Measurements from ENCODE around the gene SUV39H1. TPM values are rescaled to one million over a fixed set of nuclear protein-coding genes. Genes with fewer than 3 reads are reported as not detected.

Gene SUV39H1
- total and polyA plus RNA-seq, 4 donors, result 3.2 to 5.8 (median 3.7) TPM

DNA sequence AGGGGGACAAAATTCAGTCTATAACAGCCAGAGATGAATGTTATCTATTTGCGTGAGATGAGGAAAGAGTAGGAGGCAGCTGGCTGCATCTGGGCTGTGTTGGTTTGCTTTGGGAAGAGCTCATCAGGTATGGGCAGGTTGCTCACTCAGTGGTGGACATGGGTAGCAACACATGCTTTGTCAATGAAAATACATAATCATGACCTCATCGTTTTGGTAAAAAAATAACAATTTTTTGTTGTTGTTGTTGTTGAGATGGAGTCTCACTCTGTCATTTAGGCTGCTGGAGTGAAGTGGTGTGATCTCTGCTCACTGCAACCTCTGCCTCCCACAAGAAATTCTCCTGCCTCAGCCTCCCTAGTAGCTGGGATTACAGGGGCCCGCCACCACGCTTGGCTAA lies 48.7 kb downstream of the SUV39H1 start:
- Histone ChIP-seq H3K9me3 (ENCODE audit: control insufficient read depth in 4 of 4, low read length in 3 of 4) (peaks cover 0 to 2% (median 0%) of the 10 kb centered on the region in 4 donors), H3K36me3 (ENCODE audit: control insufficient read depth in 4 of 4, insufficient read depth in 3 of 4, low read depth in 1 of 4, low read length in 3 of 4) (no peaks in the 10 kb centered on the region), H3K27me3 (ENCODE audit: control insufficient read depth in 4 of 4, insufficient read depth in 4 of 4, low read length in 3 of 4) (no peaks in the 10 kb centered on the region), H3K9ac (ENCODE audit: low read depth in 1 of 2, low read length in 2 of 2) (no peak overlapping the region), H3K27ac (ENCODE audit: low read depth in 1 of 2, low read length in 2 of 2) (no peak overlapping the region), H3K4me3 (ENCODE audit: low read depth in 1 of 3, low read length in 3 of 3) (no peak overlapping the region), H3K4me1 (ENCODE audit: control insufficient read depth in 4 of 4, insufficient read depth in 4 of 4, low read length in 3 of 4) (no peaks in the 10 kb centered on the region)
- WGBS, result 92% methylated on average over 4 of the region's 4 CpGs
- TF ChIP-seq TAF1 (conservative IDR thresholded peaks at IDR 0.05) (no peak), JUND (IDR thresholded peaks at IDR 0.05) (no peak), FOXA1 (IDR thresholded peaks at IDR 0.05) (no peak), FOXA2 (IDR thresholded peaks at IDR 0.05) (no peak), YY1 (IDR thresholded peaks at IDR 0.05) (no peak), NR2F2 (IDR thresholded peaks at IDR 0.05) (no peak), HNF4G (IDR thresholded peaks at IDR 0.05) (no peak), HNF4A (conservative IDR thresholded peaks at IDR 0.05) (no peak)
- TF ChIP-seq, protein P1, sequence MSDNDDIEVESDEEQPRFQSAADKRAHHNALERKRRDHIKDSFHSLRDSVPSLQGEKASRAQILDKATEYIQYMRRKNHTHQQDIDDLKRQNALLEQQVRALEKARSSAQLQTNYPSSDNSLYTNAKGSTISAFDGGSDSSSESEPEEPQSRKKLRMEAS (IDR thresholded peaks at IDR 0.05), result no peak
- no peak for DNase-seq (ENCODE audit: low spot score)

GRCh38 chrX:48747415-48748016 lies 51.0 kb downstream of the SUV39H1 start:
- 82% methylated on average over 8 of the region's 8 CpGs for WGBS
- no peaks in the 10 kb centered on the region for H3K27me3 ChIP-seq (ENCODE audit: control insufficient read depth in 4 of 4, insufficient read depth in 4 of 4, low read length in 3 of 4)
- H3K4me1 ChIP-seq (ENCODE audit: control insufficient read depth in 4 of 4, insufficient read depth in 4 of 4, low read length in 3 of 4), result no peaks in the 10 kb centered on the region
- TF ChIP-seq RXRA (IDR thresholded peaks at IDR 0.05) (no peak), ZBTB33 (IDR thresholded peaks at IDR 0.05) (no peak), TAF1 (conservative IDR thresholded peaks at IDR 0.05) (no peak), EGR1 (IDR thresholded peaks at IDR 0.05; ENCODE audit: low read depth in 2 of 2) (no peak), SP1 (IDR thresholded peaks at IDR 0.05) (no peak), NR2F2 (IDR thresholded peaks at IDR 0.05) (no peak), FOXA1 (IDR thresholded peaks at IDR 0.05) (no peak), HNF4G (IDR thresholded peaks at IDR 0.05) (no peak), RAD21 (IDR thresholded peaks at IDR 0.05) (no peak), FOXA2 (IDR thresholded peaks at IDR 0.05) (no peak)
- TF ChIP-seq, protein P2, sequence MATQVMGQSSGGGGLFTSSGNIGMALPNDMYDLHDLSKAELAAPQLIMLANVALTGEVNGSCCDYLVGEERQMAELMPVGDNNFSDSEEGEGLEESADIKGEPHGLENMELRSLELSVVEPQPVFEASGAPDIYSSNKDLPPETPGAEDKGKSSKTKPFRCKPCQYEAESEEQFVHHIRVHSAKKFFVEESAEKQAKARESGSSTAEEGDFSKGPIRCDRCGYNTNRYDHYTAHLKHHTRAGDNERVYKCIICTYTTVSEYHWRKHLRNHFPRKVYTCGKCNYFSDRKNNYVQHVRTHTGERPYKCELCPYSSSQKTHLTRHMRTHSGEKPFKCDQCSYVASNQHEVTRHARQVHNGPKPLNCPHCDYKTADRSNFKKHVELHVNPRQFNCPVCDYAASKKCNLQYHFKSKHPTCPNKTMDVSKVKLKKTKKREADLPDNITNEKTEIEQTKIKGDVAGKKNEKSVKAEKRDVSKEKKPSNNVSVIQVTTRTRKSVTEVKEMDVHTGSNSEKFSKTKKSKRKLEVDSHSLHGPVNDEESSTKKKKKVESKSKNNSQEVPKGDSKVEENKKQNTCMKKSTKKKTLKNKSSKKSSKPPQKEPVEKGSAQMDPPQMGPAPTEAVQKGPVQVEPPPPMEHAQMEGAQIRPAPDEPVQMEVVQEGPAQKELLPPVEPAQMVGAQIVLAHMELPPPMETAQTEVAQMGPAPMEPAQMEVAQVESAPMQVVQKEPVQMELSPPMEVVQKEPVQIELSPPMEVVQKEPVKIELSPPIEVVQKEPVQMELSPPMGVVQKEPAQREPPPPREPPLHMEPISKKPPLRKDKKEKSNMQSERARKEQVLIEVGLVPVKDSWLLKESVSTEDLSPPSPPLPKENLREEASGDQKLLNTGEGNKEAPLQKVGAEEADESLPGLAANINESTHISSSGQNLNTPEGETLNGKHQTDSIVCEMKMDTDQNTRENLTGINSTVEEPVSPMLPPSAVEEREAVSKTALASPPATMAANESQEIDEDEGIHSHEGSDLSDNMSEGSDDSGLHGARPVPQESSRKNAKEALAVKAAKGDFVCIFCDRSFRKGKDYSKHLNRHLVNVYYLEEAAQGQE (IDR thresholded peaks at IDR 0.05), result no peak
- TF ChIP-seq, protein P3, sequence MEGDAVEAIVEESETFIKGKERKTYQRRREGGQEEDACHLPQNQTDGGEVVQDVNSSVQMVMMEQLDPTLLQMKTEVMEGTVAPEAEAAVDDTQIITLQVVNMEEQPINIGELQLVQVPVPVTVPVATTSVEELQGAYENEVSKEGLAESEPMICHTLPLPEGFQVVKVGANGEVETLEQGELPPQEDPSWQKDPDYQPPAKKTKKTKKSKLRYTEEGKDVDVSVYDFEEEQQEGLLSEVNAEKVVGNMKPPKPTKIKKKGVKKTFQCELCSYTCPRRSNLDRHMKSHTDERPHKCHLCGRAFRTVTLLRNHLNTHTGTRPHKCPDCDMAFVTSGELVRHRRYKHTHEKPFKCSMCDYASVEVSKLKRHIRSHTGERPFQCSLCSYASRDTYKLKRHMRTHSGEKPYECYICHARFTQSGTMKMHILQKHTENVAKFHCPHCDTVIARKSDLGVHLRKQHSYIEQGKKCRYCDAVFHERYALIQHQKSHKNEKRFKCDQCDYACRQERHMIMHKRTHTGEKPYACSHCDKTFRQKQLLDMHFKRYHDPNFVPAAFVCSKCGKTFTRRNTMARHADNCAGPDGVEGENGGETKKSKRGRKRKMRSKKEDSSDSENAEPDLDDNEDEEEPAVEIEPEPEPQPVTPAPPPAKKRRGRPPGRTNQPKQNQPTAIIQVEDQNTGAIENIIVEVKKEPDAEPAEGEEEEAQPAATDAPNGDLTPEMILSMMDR (IDR thresholded peaks at IDR 0.05; ENCODE audit: low read depth, low read length, missing input control), result no peak
- no peaks in the 10 kb centered on the region for H3K36me3 ChIP-seq (ENCODE audit: control insufficient read depth in 4 of 4, insufficient read depth in 3 of 4, low read depth in 1 of 4, low read length in 3 of 4)
- H3K9me3 ChIP-seq (ENCODE audit: control insufficient read depth in 4 of 4, low read length in 3 of 4), result no peaks in the 10 kb centered on the region
- no peak overlapping the region for H3K4me3 ChIP-seq (ENCODE audit: low read depth in 1 of 3, low read length in 3 of 3)
- no peak for DNase-seq (ENCODE audit: low spot score)
- no peak overlapping the region for H3K9ac ChIP-seq (ENCODE audit: low read depth in 1 of 2, low read length in 2 of 2)
- no peak overlapping the region for H3K27ac ChIP-seq (ENCODE audit: low read depth in 1 of 2, low read length in 2 of 2)
